SK-N-SH (cell line): ENCODE data around the gene SCTR. TPM values are rescaled to one million over a fixed set of nuclear protein-coding genes. Genes with fewer than 3 reads are reported as not detected.

ENCODE experiments used
- CTCF ChIA-PET: fragments of 300-600, 350-600 bp; formaldehyde crosslinking; extraction: SDS; loops from one replicate; lab custom pipeline; 2021; lab: Yijun Ruan, JAX
- POLR2A ChIA-PET: fragments of 350-600 bp; sonication (Branson Sonifier 250); formaldehyde crosslinking; extraction: SDS; loops from one replicate; lab custom pipeline; 2020; ENCODE audit warnings: antibody characterized with exemption, inconsistent platforms; lab: Yijun Ruan, JAX
- DNase-seq: peaks from one replicate; pipeline ENCODE4 v3.0.0; 2012
- H2AFZ ChIP-seq: fragments of 200-600 bp; sonication (generic); 2 replicates; pipeline ENCODE4 v1.8.1; 2016; ENCODE audit warnings: antibody characterized with exemption, mild to moderate bottlenecking, low read depth
- H3F3A ChIP-seq: fragments of 200-600 bp; sonication (generic); replicated peaks from 2 replicates; pipeline ENCODE3; 2016; ENCODE audit warnings: antibody characterized with exemption, mild to moderate bottlenecking; ENCODE audit not compliant: insufficient read depth
- H3K27ac ChIP-seq, 2 experiments: fragments of 200-500 bp in 1 of 2; fragments of 200-600 bp in 1 of 2; sonication (Bioruptor generic) in 1 of 2; sonication (generic), shearing (Covaris generic) in 1 of 2; 2 replicates each; pipeline versions ENCODE4 v1.5.1 to v1.6.1; 2014 to 2016; ENCODE audit warnings: low read depth in 2 of 2, inconsistent platforms in 1 of 2, low read length in 1 of 2, mild to moderate bottlenecking in 1 of 2, mixed read lengths in 1 of 2
- H3K27me3 ChIP-seq: fragments of 200-600 bp; sonication (generic), shearing (Covaris generic); 2 replicates; pipeline ENCODE4 v1.6.1; 2016; ENCODE audit warnings: mixed run types; ENCODE audit not compliant: insufficient read depth
- H3K36me3 ChIP-seq, 2 experiments: fragments of 200-500 bp in 1 of 2; fragments of 200-600 bp in 1 of 2; sonication (Bioruptor generic) in 1 of 2; sonication (generic) in 1 of 2; replicated peaks in 1 of 2; 2 replicates each; pipeline versions ENCODE3 to v1.5.1; 2014 to 2016; ENCODE audit warnings: low read length in 1 of 2, mild to moderate bottlenecking in 1 of 2; ENCODE audit not compliant: insufficient read depth in 2 of 2, control insufficient read depth in 1 of 2
- H3K4me1 ChIP-seq, 2 experiments: fragments of 200-500 bp in 1 of 2; fragments of 200-600 bp in 1 of 2; sonication (Bioruptor generic) in 1 of 2; sonication (generic), shearing (Covaris generic) in 1 of 2; 2 replicates each; pipeline versions ENCODE4 v1.5.1 to v1.6.1; 2014 to 2016; ENCODE audit warnings: low read depth in 1 of 2, low read length in 1 of 2, mixed run types in 1 of 2; ENCODE audit not compliant: insufficient read depth in 2 of 2, control insufficient read depth in 1 of 2
- H3K4me2 ChIP-seq: fragments of 200-600 bp; sonication (generic), shearing (Covaris generic); 2 replicates; pipeline ENCODE4 v1.6.1; 2017; ENCODE audit warnings: mixed run types
- H3K4me3 ChIP-seq, 2 experiments: fragments of 200-500 bp in 1 of 2; fragments of 200-600 bp in 1 of 2; sonication (Bioruptor generic) in 1 of 2; sonication (generic), shearing (Covaris generic) in 1 of 2; 2 replicates each; pipeline versions ENCODE4 v1.5.1 to v1.8.1; 2014 to 2016; ENCODE audit warnings: low read depth in 2 of 2, inconsistent platforms in 1 of 2, low read length in 1 of 2, mild to moderate bottlenecking in 1 of 2, mixed read lengths in 1 of 2, moderate library complexity in 1 of 2
- H3K79me2 ChIP-seq: fragments of 200-600 bp; sonication (generic); 2 replicates; pipeline ENCODE4 v1.8.1; 2017; ENCODE audit warnings: mild to moderate bottlenecking; ENCODE audit not compliant: insufficient read depth
- H3K9ac ChIP-seq: fragments of 200-600 bp; sonication (generic); 2 replicates; pipeline ENCODE4 v1.6.1; 2017; ENCODE audit warnings: mixed run types
- H3K9me2 ChIP-seq: fragments of 200-600 bp; sonication (generic); 2 replicates; pipeline ENCODE4 v1.6.1; 2017; ENCODE audit warnings: mixed run types
- H3K9me3 ChIP-seq: fragments of 200-600 bp; sonication (generic); 2 replicates; pipeline ENCODE4 v1.6.1; 2017; ENCODE audit warnings: mixed run types, mild to moderate bottlenecking, moderate library complexity
- H4K20me1 ChIP-seq: fragments of 200-600 bp; sonication (generic); 2 replicates; pipeline ENCODE4 v1.6.1; 2017; ENCODE audit warnings: mild to moderate bottlenecking, mixed run types; ENCODE audit not compliant: insufficient read depth
- CHD2 ChIP-seq: fragments of 150-350 bp; IDR thresholded peaks from 2 replicates; pipeline ENCODE4 v1.6.1; 2018; ENCODE audit warnings: low read length; ENCODE audit not compliant: partially characterized antibody
- ELF1 ChIP-seq: IDR thresholded peaks from 2 replicates; pipeline ENCODE4 v1.4.0; 2012
- EP300 ChIP-seq, 2 experiments: IDR thresholded peaks; 2 replicates each; pipeline versions ENCODE4 v1.4.0 to v1.6.1; 2012; ENCODE audit warnings: borderline replicate concordance in 1 of 2, low read depth in 1 of 2, low read length in 1 of 2
- FOXJ3 ChIP-seq: sonication (generic); formaldehyde crosslinking; IDR thresholded peaks from 2 replicates; pipeline ENCODE4 v1.5.1; 2020; ENCODE audit warnings: mild to moderate bottlenecking, missing genetic modification reagents
- IRF3 ChIP-seq: fragments of 150-350 bp; IDR thresholded peaks from 2 replicates; pipeline ENCODE4 v1.6.1; 2016; ENCODE audit warnings: mild to moderate bottlenecking, low read depth, low read length
- MEF2A ChIP-seq: IDR thresholded peaks from 2 replicates; pipeline ENCODE4 v1.4.0; 2012; ENCODE audit warnings: low read depth, borderline replicate concordance
- MXI1 ChIP-seq: IDR thresholded peaks from 2 replicates; pipeline ENCODE4 v1.6.1; 2012; ENCODE audit warnings: mild to moderate bottlenecking, low read depth, low read length, improper control_type of control experiment
- RAD21 ChIP-seq: IDR thresholded peaks from 2 replicates; pipeline ENCODE4 v1.6.1; 2012; ENCODE audit warnings: mild to moderate bottlenecking, low read length
- RCOR1 ChIP-seq: fragments of 150-350 bp; IDR thresholded peaks from 2 replicates; pipeline ENCODE4 v1.6.1; 2017; ENCODE audit warnings: antibody characterized with exemption, low read length
- RFX5 ChIP-seq: IDR thresholded peaks from 2 replicates; pipeline ENCODE4 v1.6.1; 2012; ENCODE audit warnings: mild to moderate bottlenecking, improper control_type of control experiment, low read length
- USF1 ChIP-seq: IDR thresholded peaks from 2 replicates; pipeline ENCODE4 v1.4.0; 2012; ENCODE audit warnings: low read depth, borderline replicate concordance
- YY1 ChIP-seq: IDR thresholded peaks from 2 replicates; pipeline ENCODE4 v1.4.0; 2012; ENCODE audit warnings: low read depth, mild to moderate bottlenecking
- ZBTB33 ChIP-seq: IDR thresholded peaks from 2 replicates; pipeline ENCODE4 v1.4.0; 2012; ENCODE audit warnings: low read depth, borderline replicate concordance
- WGBS: methylation state at CpG from one replicate; pipeline ENCODE4 v1.1.6; 2017; ENCODE audit warnings: low lambda C conversion rate; 5-methylcytosine and 5-hydroxymethylcytosine counted together
- polyA plus RNA-seq, 3 experiments: library from polyadenylated mRNA; depleted of rRNA; stranded (reverse); fragments of >200 nt; gene quantifications; 2 replicates each; pipeline ENCODE4 v1.2.3, GENCODE V29; 2012

The SCTR gene
- polyA plus RNA-seq, 1 of the 3 experiments (the other 2 are of a cell fraction) = not detected

- Histone ChIP-seq H3K4me1 (peaks cover 0 to 4% of the 10 kb centered on the region in 2 experiments; a peak in 2 of 4 replicates), H3K36me3 (no peaks in the 10 kb centered on the region), H4K20me1 (no peaks in the 10 kb centered on the region), H2AFZ (no peak overlapping the region), H3F3A (no peaks in the 10 kb centered on the region), H3K27ac (no peak overlapping the region), H3K27me3 (peaks cover 12% of the 10 kb centered on the region; the same call in 1 of the 2 replicates), H3K4me3 (peak overlapping the region; percentile 38 to 44), H3K4me2 (peak overlapping the region; percentile 77), H3K9ac (no peak overlapping the region), H3K79me2 (no peaks in the 10 kb centered on the region), H3K9me3 (no peaks in the 10 kb centered on the region), H3K9me2 (no peaks in the 10 kb centered on the region)
- ChIA-PET POLR2A (no interaction called here), CTCF (interaction anchor here (0.8 to 3.6 kb wide), 6 partner anchors 17 to 209 kb away, joined by 3 to 16 read pairs (median 3); no protein-coding TSS in a partner anchor)
- WGBS = 82% methylated on average over 36 of the region's 53 CpGs
- DNase-seq = no peak
- TF ChIP-seq RCOR1 = no peak
- no peak for TF ChIP-seq YY1
- TF ChIP-seq CHD2 = no peak
- no peak for TF ChIP-seq EP300 (IDR thresholded peaks at IDR 0.05; ENCODE audit: borderline replicate concordance in 1 of 2, low read depth in 1 of 2, low read length in 1 of 2)
- no peak for TF ChIP-seq USF1
- TF ChIP-seq MXI1 = no peak
- TF ChIP-seq ZBTB33 = no peak
- TF ChIP-seq IRF3 = no peak
- TF ChIP-seq MEF2A = no peak
- TF ChIP-seq RFX5 = no peak
- no peak for TF ChIP-seq ELF1
- no peak for TF ChIP-seq RAD21
- no peak for TF ChIP-seq FOXJ3 (CRISPR knock-in tag)
Measured at GRCh38 chr2:119431976-119432850, 92.1 kb downstream of the SCTR start.
